ENCODE data around the gene GYS1.
A peak's percentile ranks its signal among the peaks of the same experiment; 100 is the strongest.

The GYS1 gene

GRCh38 chr19:48985711-48986110 is 7.4 kb downstream of the GYS1 start:
- no peak overlapping the region for H3K23ac ChIP-seq (ENCODE audit: low read length)
- no peak overlapping the region for H4K8ac ChIP-seq (ENCODE audit: low read depth, low read length)
- H2BK120ac ChIP-seq (ENCODE audit: low read depth, low read length), result no peak overlapping the region
- no peaks in the 10 kb centered on the region for H3K4me1 ChIP-seq (ENCODE audit: control insufficient read depth, low read depth, low read length)
- no peak overlapping the region for H4K5ac ChIP-seq (ENCODE audit: low read length)
- WGBS (ENCODE audit: extremely low coverage, insufficient coverage, low lambda C conversion rate), result no CpG with 5 or more reads among the region's 13 CpGs
- no peak overlapping the region for H2BK15ac ChIP-seq (replicated peaks; ENCODE audit: low read depth)
- H3K27me3 ChIP-seq (ENCODE audit: insufficient read depth, low read length, poor library complexity), result no peaks in the 10 kb centered on the region
- no peak overlapping the region for H3K4me3 ChIP-seq (ENCODE audit: low read length)
- no peaks in the 10 kb centered on the region for H3K79me2 ChIP-seq (ENCODE audit: control insufficient read depth, insufficient read depth, low read length)
- H3K27ac ChIP-seq (ENCODE audit: low read depth, low read length), result no peak overlapping the region
- H2AK5ac ChIP-seq (ENCODE audit: low read length), result no peak overlapping the region
- peaks cover 3% of the 10 kb centered on the region for H3K36me3 ChIP-seq (ENCODE audit: control insufficient read depth, insufficient read depth, low read length)
- H2BK5ac ChIP-seq (ENCODE audit: low read length), result no peak overlapping the region
- no peak overlapping the region for H3K56ac ChIP-seq (ENCODE audit: low read length)
- H3K18ac ChIP-seq (ENCODE audit: low read length), result no peak overlapping the region
- no peak overlapping the region for H3K9ac ChIP-seq (ENCODE audit: low read length)
- no peak overlapping the region for H3K4ac ChIP-seq (ENCODE audit: low read depth, low read length)
- no peak for DNase-seq
- no peak overlapping the region for H3K4me2 ChIP-seq (ENCODE audit: low read length)
- peaks cover 3% of the 10 kb centered on the region for H3K79me1 ChIP-seq (ENCODE audit: low read length)

GRCh38 chr19:48982280-48982679 is 10.8 kb downstream of the GYS1 start:
- Histone ChIP-seq H3K56ac (ENCODE audit: low read length) (no peak overlapping the region), H3K27me3 (ENCODE audit: insufficient read depth, low read length, poor library complexity) (no peaks in the 10 kb centered on the region), H2BK15ac (replicated peaks; ENCODE audit: low read depth) (no peak overlapping the region), H3K4me1 (ENCODE audit: control insufficient read depth, low read depth, low read length) (no peaks in the 10 kb centered on the region), H3K27ac (ENCODE audit: low read depth, low read length) (no peak overlapping the region), H3K9ac (ENCODE audit: low read length) (no peak overlapping the region), H3K79me2 (ENCODE audit: control insufficient read depth, insufficient read depth, low read length) (no peaks in the 10 kb centered on the region), H3K79me1 (ENCODE audit: low read length) (no peaks in the 10 kb centered on the region), H3K4me2 (ENCODE audit: low read length) (no peak overlapping the region), H4K5ac (ENCODE audit: low read length) (no peak overlapping the region), H3K4me3 (ENCODE audit: low read length) (no peak overlapping the region), H3K23ac (ENCODE audit: low read length) (no peak overlapping the region), H2BK120ac (ENCODE audit: low read depth, low read length) (no peak overlapping the region), H3K18ac (ENCODE audit: low read length) (no peak overlapping the region), H3K36me3 (ENCODE audit: control insufficient read depth, insufficient read depth, low read length) (peaks cover 5% of the 10 kb centered on the region), H2AK5ac (ENCODE audit: low read length) (no peak overlapping the region), H4K8ac (ENCODE audit: low read depth, low read length) (no peak overlapping the region), H3K4ac (ENCODE audit: low read depth, low read length) (no peak overlapping the region), H2BK5ac (ENCODE audit: low read length) (no peak overlapping the region)
- WGBS (ENCODE audit: extremely low coverage, insufficient coverage, low lambda C conversion rate), result no CpG with 5 or more reads among the region's 9 CpGs
- no peak for DNase-seq

GRCh38 chr19:48977061-48977460 is 16.0 kb downstream of the GYS1 start:
- peaks cover 7% of the 10 kb centered on the region for H3K36me3 ChIP-seq (ENCODE audit: control insufficient read depth, insufficient read depth, low read length)

GRCh38 chr19:48975947-48976847 is 16.9 kb downstream of the GYS1 start:
- Histone ChIP-seq H3K56ac (ENCODE audit: low read length) (no peak overlapping the region), H3K4me1 (ENCODE audit: control insufficient read depth, low read depth, low read length) (no peaks in the 10 kb centered on the region), H3K79me2 (ENCODE audit: control insufficient read depth, insufficient read depth, low read length) (no peaks in the 10 kb centered on the region), H3K4me3 (ENCODE audit: low read length) (no peak overlapping the region), H2AK5ac (ENCODE audit: low read length) (no peak overlapping the region), H4K8ac (ENCODE audit: low read depth, low read length) (no peak overlapping the region), H2BK15ac (replicated peaks; ENCODE audit: low read depth) (no peak overlapping the region), H3K36me3 (ENCODE audit: control insufficient read depth, insufficient read depth, low read length) (peaks cover 7% of the 10 kb centered on the region), H3K4ac (ENCODE audit: low read depth, low read length) (no peak overlapping the region), H2BK120ac (ENCODE audit: low read depth, low read length) (no peak overlapping the region), H3K4me2 (ENCODE audit: low read length) (no peak overlapping the region), H3K18ac (ENCODE audit: low read length) (no peak overlapping the region), H3K9ac (ENCODE audit: low read length) (no peak overlapping the region), H4K5ac (ENCODE audit: low read length) (no peak overlapping the region), H3K79me1 (ENCODE audit: low read length) (no peaks in the 10 kb centered on the region), H2BK5ac (ENCODE audit: low read length) (no peak overlapping the region), H3K27me3 (ENCODE audit: insufficient read depth, low read length, poor library complexity) (no peaks in the 10 kb centered on the region), H3K23ac (ENCODE audit: low read length) (no peak overlapping the region), H3K27ac (ENCODE audit: low read depth, low read length) (no peak overlapping the region)
- peak; percentile 75 for DNase-seq
- WGBS (ENCODE audit: extremely low coverage, insufficient coverage, low lambda C conversion rate), result no CpG with 5 or more reads among the region's 13 CpGs

More at GRCh38 chr19:48977061-48977460, 16.0 kb downstream of the GYS1 start:
- no peak overlapping the region for H3K4ac ChIP-seq (ENCODE audit: low read depth, low read length)
- H3K18ac ChIP-seq (ENCODE audit: low read length), result no peak overlapping the region
- H3K27ac ChIP-seq (ENCODE audit: low read depth, low read length), result no peak overlapping the region
- WGBS (ENCODE audit: extremely low coverage, insufficient coverage, low lambda C conversion rate), result no CpG with 5 or more reads among the region's 2 CpGs
- no peaks in the 10 kb centered on the region for H3K79me1 ChIP-seq (ENCODE audit: low read length)
- no peak overlapping the region for H3K23ac ChIP-seq (ENCODE audit: low read length)
- no peak overlapping the region for H3K4me2 ChIP-seq (ENCODE audit: low read length)
- DNase-seq, result no peak
- no peaks in the 10 kb centered on the region for H3K4me1 ChIP-seq (ENCODE audit: control insufficient read depth, low read depth, low read length)
- no peak overlapping the region for H4K8ac ChIP-seq (ENCODE audit: low read depth, low read length)
- H3K79me2 ChIP-seq (ENCODE audit: control insufficient read depth, insufficient read depth, low read length), result no peaks in the 10 kb centered on the region
- H4K5ac ChIP-seq (ENCODE audit: low read length), result no peak overlapping the region
- H3K56ac ChIP-seq (ENCODE audit: low read length), result no peak overlapping the region
- H3K9ac ChIP-seq (ENCODE audit: low read length), result no peak overlapping the region
- no peak overlapping the region for H2BK5ac ChIP-seq (ENCODE audit: low read length)
- no peak overlapping the region for H3K4me3 ChIP-seq (ENCODE audit: low read length)
- no peaks in the 10 kb centered on the region for H3K27me3 ChIP-seq (ENCODE audit: insufficient read depth, low read length, poor library complexity)
- H2BK120ac ChIP-seq (ENCODE audit: low read depth, low read length), result no peak overlapping the region
- no peak overlapping the region for H2BK15ac ChIP-seq (replicated peaks; ENCODE audit: low read depth)
- no peak overlapping the region for H2AK5ac ChIP-seq (ENCODE audit: low read length)

- DNase-seq, result peak; percentile 84
- no peak overlapping the region for H3K27ac ChIP-seq (ENCODE audit: low read depth, low read length)
- H2BK15ac ChIP-seq (replicated peaks; ENCODE audit: low read depth), result no peak overlapping the region
- no peak overlapping the region for H2AK5ac ChIP-seq (ENCODE audit: low read length)
- no peak overlapping the region for H3K56ac ChIP-seq (ENCODE audit: low read length)
- no peak overlapping the region for H2BK5ac ChIP-seq (ENCODE audit: low read length)
- H3K79me2 ChIP-seq (ENCODE audit: control insufficient read depth, insufficient read depth, low read length), result peaks cover 5% of the 10 kb centered on the region
- H4K5ac ChIP-seq (ENCODE audit: low read length), result no peak overlapping the region
- no peak overlapping the region for H3K4me3 ChIP-seq (ENCODE audit: low read length)
- no peak overlapping the region for H3K18ac ChIP-seq (ENCODE audit: low read length)
- WGBS (ENCODE audit: extremely low coverage, insufficient coverage, low lambda C conversion rate), result no CpG with 5 or more reads among the region's 19 CpGs
- peaks cover 5% of the 10 kb centered on the region for H3K79me1 ChIP-seq (ENCODE audit: low read length)
- no peak overlapping the region for H3K4me2 ChIP-seq (ENCODE audit: low read length)
- H3K4me1 ChIP-seq (ENCODE audit: control insufficient read depth, low read depth, low read length), result no peaks in the 10 kb centered on the region
- H3K4ac ChIP-seq (ENCODE audit: low read depth, low read length), result no peak overlapping the region
- H3K27me3 ChIP-seq (ENCODE audit: insufficient read depth, low read length, poor library complexity), result no peaks in the 10 kb centered on the region
- no peak overlapping the region for H3K23ac ChIP-seq (ENCODE audit: low read length)
- no peak overlapping the region for H3K9ac ChIP-seq (ENCODE audit: low read length)
- peaks cover 5% of the 10 kb centered on the region for H3K36me3 ChIP-seq (ENCODE audit: control insufficient read depth, insufficient read depth, low read length)
- no peak overlapping the region for H2BK120ac ChIP-seq (ENCODE audit: low read depth, low read length)
- no peak overlapping the region for H4K8ac ChIP-seq (ENCODE audit: low read depth, low read length)
These were observed 22.1 kb downstream of the GYS1 start for GRCh38 chr19:48970923-48971395.
